Omental fat pad (tissue), 4 donors: ENCODE measurements around the gene SUPT3H. TPM values are rescaled to one million over a fixed set of nuclear protein-coding genes. Genes with fewer than 3 reads are reported as not detected.
"Not testable (repeated sequence)": the region's sequence is repeated elsewhere in the genome, so short reads cannot be mapped to it uniquely, and the experiment has no call there.

Experiments used
- ATAC-seq: fragments of 150-250 bp; one replicate; pipeline ENCODE4 v1.9.1; 2016; ENCODE audit warnings: mild to moderate bottlenecking, moderate library complexity; ENCODE audit not compliant: low FRiP score
- DNase-seq: peaks from one replicate; pipeline ENCODE4 v3.0.0-alpha.2; 2019; ENCODE audit warnings: low spot score
- total RNA-seq, 4 donors: library from RNA; depleted of rRNA; stranded (reverse); fragments of >200 nt; gene quantifications; one replicate each; pipeline ENCODE4 v1.1.0, GENCODE V29; 2016
- TF ChIP-seq, protein P1 (sequence below), 3 donors: fragments of 450-650 bp; IDR thresholded peaks; one replicate each; pipeline ENCODE4 v1.5.1; 2016 to 2017; ENCODE audit warnings: antibody characterized with exemption in 3 of 3, mild to moderate bottlenecking in 3 of 3, moderate library complexity in 2 of 3

The SUPT3H gene
- total RNA-seq, 4 donors from 2014 or later = 2.2 to 8.4 (median 5.2) TPM

DNA sequence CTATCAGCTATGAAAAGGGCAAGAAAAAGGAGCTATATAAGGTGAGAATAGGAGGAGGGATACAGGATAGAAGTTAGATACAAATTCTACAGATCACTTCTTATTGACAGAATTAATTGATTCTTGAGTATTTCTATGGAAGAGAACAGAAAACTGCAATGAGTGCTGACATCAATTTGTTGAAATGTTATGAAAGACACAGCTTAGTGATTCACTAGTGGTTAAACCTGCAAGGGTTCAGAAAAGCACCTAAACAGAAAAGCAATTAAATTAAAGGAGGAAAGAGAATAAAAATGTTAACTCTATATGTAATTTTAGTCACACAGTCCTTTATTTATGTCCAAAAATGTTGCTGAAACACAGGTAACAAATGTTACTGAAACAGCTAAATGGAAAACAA lies 304.0 kb downstream of the SUPT3H start:
- ATAC-seq = no peak
- TF ChIP-seq, protein P1, sequence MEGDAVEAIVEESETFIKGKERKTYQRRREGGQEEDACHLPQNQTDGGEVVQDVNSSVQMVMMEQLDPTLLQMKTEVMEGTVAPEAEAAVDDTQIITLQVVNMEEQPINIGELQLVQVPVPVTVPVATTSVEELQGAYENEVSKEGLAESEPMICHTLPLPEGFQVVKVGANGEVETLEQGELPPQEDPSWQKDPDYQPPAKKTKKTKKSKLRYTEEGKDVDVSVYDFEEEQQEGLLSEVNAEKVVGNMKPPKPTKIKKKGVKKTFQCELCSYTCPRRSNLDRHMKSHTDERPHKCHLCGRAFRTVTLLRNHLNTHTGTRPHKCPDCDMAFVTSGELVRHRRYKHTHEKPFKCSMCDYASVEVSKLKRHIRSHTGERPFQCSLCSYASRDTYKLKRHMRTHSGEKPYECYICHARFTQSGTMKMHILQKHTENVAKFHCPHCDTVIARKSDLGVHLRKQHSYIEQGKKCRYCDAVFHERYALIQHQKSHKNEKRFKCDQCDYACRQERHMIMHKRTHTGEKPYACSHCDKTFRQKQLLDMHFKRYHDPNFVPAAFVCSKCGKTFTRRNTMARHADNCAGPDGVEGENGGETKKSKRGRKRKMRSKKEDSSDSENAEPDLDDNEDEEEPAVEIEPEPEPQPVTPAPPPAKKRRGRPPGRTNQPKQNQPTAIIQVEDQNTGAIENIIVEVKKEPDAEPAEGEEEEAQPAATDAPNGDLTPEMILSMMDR (IDR thresholded peaks at IDR 0.05) = no peak
- no peak for DNase-seq

DNA sequence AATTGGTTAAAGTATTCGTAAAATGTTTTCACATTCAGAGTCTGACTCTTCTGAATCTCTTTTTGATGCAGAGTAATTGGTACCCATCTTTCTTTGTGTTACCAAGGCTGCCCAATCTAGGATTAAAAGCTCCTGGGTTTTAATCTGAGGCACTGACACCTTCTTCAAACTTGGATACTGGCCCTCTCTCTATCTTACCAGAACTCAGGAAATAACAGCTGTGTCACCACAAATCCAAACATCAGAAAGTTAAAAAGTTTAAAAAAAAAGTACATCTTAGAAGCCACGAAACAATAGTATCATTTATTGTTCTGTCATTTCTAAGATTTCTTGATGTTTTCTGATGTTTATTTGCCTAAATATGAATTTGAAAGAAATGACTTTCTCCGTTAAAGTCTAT lies 305.1 kb downstream of the SUPT3H start:
- no peak for ATAC-seq
- TF ChIP-seq, protein P1 (IDR thresholded peaks at IDR 0.05) = no peak
- DNase-seq = no peak

DNA sequence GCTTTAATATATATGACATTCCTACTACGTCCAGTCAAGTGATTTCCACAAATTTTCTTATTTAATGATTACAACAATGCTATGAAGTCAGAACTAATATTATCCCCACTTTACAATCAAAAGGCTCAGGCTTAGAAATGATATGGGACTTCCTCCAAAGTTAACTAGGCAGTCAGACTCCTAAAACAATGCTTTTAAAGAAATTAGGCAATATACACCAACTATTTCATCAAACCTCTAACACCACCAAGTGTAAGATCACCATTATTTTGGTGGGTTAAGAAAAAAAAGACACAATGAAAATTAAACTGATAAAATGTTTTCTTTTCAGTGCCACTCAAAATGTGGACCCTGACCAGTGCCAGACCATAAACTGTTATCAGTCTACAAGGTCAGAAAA lies 305.7 kb downstream of the SUPT3H start:
- DNase-seq (no peak), ATAC-seq (no peak)
- TF ChIP-seq, protein P1 (IDR thresholded peaks at IDR 0.05) = no peak

DNA sequence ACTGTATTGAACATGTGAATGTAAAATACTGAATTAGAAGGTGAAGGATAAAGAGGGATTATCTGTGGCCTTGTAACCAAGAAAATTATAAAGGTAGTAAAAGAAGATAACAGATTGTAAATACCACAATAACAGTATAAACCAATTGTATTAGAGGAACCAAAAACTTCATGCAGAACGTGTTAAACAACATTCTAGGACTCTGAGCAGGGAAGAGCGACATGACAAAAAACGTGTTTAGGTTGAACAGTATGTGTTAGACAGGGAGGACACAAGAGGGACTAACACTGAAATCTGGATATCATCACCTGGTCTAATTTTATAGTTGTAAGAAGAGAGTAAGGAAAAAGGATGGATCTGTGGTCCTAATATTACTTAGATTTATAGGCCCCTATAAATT lies 308.6 kb downstream of the SUPT3H start:
- ATAC-seq = no peak

DNA sequence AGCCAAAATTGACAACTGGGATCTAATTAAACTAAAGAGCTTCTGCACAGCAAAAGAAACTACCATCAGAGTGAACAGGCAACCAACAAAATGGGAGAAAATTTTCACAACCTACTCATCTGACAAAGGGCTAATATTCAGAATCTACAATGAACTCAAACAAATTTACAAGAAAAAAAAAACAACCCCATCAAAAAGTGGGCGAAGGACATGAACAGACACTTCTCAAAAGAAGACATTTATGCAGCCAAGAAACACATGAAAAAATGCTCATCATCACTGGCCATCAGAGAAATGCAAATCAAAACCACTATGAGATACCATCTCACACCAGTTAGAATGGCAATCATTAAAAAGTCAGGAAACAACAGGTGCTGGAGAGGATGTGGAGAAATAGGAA lies 310.3 kb downstream of the SUPT3H start:
- not testable (repeated sequence) for DNase-seq, ATAC-seq

More for the DNA sequence above, 308.6 kb downstream of the SUPT3H start:
- TF ChIP-seq, protein P1 (IDR thresholded peaks at IDR 0.05) = no peak
- no peak for DNase-seq

DNA sequence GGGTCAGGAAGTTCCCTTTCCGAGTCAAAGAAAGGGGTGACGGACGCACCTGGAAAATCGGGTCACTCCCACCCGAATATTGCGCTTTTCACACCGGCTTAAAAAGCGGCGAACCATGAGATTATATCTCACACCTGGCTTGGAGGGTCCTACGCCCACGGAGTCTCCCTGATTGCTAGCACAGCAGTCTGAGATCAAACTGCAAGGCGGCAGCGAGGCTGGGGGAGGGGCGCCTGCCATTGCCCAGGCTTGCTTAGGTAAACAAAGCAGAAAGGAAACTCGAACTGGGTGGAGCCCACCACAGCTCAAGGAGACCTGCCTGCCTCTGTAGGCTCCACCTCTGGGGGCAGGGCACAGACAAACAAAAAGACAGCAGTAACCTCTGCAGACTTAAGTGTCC lies 315.1 kb downstream of the SUPT3H start:
- DNase-seq, ATAC-seq: not testable (repeated sequence)

DNA sequence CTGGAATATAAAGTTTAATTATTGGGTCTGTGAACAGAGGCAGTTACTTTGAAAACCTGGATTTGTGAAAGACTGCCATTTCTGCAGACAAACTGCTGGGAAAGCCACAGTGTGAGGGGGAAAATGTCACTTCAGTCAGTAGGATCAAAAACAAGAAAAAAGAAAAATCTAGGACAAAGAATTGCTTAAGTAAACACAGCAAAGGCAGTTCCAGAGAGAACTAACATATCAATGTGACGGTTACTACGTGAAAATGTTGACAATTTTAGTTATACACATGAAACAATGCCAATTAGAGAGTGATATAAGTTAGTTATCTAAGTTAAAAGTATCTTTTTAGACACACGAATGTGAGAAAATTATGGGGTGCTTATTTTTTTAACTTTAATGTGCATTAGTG lies 320.0 kb downstream of the SUPT3H start:
- DNase-seq (no peak), ATAC-seq (no peak)

DNA sequence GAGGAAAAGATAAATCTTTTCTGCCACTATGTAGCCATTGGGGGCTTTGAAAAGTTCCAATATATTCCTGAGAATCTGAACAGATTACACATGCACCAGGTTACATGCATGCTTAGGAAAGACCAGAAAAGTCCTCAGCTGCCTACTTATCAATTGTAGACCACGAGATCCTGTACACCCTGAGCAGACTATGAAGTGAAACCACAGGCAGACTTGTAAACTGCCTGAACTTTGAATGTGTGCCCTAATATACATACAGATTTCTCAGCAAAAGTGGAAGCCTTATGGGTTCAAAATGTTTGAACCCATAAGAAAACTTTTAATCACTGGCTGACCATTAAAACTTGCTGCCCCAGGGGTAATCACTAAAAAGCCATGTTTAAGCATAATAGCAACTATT lies 323.1 kb downstream of the SUPT3H start:
- ATAC-seq (no peak), DNase-seq (no peak)
- TF ChIP-seq, protein P1 (IDR thresholded peaks at IDR 0.05) = no peak

More for the DNA sequence above, 320.0 kb downstream of the SUPT3H start:
- TF ChIP-seq, protein P1 (IDR thresholded peaks at IDR 0.05) = no peak
